HL-60 (cell line): ENCODE results near the gene GPR146.

Experiments used
- CTCF ChIP-seq: IDR thresholded peaks from one replicate; pipeline ENCODE4 v1.5.1; 2011; ENCODE audit warnings: low read length, control low read depth, inconsistent platforms; ENCODE audit not compliant: insufficient read depth
- GABPA ChIP-seq: IDR thresholded peaks from 2 replicates; pipeline ENCODE4 v1.6.1; 2012; ENCODE audit warnings: low read depth
- POLR2AphosphoS5 ChIP-seq: IDR thresholded peaks from 2 replicates; pipeline ENCODE4 v1.6.1; 2012; ENCODE audit warnings: low read depth
- REST ChIP-seq: IDR thresholded peaks from 2 replicates; pipeline ENCODE4 v1.6.1; 2012; ENCODE audit warnings: low read depth; ENCODE audit not compliant: insufficient replicate concordance
- SPI1 ChIP-seq: IDR thresholded peaks from 2 replicates; pipeline ENCODE4 v1.6.1; 2012; ENCODE audit warnings: low read depth, mild to moderate bottlenecking, borderline replicate concordance

- TF ChIP-seq POLR2AphosphoS5: no peak
- TF ChIP-seq REST: no peak
- TF ChIP-seq CTCF: no peak
- no peak for TF ChIP-seq GABPA
- TF ChIP-seq SPI1: no peak
These were observed 32.9 kb upstream of the GPR146 start for GRCh38 chr7:1011297-1012003.
